H54 (cell line): ENCODE data around the gene WNT4.

Experiments
- DNase-seq: peaks from one replicate; pipeline ENCODE4 v3.0.0; 2011; ENCODE audit warnings: low spot score, mixed read lengths; ENCODE audit not compliant: insufficient read length
- FAIRE-seq: peaks from 3 replicates; lab custom pipeline; 2011; peaks lifted over from hg19 to GRCh38; lab: Jason Lieb, UNC
- POLR2A ChIP-seq: IDR thresholded peaks from 2 replicates; pipeline ENCODE4 v1.6.1; 2011; ENCODE audit warnings: low read depth, mild to moderate bottlenecking, low read length

WNT4 gene

DNA sequence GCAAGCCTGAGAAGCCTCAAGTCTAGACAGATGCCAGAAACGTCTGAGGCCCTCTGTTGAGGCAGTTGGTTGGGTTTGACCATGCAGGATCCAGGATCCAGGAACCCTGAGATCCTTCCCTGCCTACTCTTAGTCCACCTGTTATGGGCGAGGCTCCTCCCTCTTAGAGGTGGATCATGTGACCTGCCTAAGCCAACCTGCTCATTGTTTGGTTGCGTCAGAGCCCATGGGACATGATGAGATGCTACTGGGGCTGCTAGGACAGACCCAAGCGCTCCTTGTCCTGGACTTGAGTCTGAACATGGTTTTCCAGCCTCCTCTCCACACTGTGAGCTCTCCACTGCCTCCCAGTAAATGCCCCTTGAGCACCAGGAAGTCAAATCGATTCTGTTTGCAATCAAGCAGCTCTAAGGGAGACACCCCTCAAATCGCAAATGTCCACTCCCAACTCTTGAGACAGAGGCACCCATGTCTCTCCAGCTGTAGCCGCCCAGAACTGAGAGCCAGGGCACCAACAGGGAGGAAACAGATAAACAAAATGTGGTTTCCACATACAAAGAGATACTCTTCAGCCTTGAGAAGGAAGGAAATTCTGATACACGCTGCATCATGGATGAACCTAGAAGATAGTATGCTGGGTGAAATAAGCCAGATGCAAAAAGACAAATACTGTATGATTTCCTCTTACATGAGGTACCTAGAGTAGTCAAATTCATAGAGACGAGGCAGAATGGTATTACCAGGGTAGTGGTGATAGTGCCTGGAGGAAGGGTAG, 31.7 kb upstream of the WNT4 start:
- DNase-seq (no peak), FAIRE-seq (no peak)
- no peak for TF ChIP-seq POLR2A

GRCh38 chr1:22171951-22172715, 29.2 kb upstream of the WNT4 start:
- TF ChIP-seq POLR2A: no peak
- DNase-seq (no peak), FAIRE-seq (no peak)

DNA sequence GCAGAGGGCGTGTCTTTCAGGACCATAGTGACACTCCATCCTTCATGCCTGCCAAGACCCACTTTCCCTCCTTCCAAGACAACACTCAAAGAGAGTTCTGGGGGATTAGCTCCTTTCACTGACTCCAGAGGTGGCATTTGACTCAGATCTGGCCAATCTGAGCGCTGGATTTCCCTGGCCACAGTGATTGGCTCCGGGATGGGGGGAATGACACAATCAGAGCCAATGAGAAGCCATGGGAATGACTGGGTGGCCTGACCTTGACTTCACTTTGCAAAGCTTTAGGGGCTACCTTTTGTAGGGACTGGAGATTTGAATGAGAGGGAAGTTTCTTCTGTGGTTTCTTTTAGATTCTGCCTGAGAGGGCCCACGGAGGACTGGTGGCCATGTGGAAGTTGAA, 26.9 kb upstream of the WNT4 start:
- no peak for TF ChIP-seq POLR2A
- DNase-seq: no peak
- FAIRE-seq: no peak

DNA sequence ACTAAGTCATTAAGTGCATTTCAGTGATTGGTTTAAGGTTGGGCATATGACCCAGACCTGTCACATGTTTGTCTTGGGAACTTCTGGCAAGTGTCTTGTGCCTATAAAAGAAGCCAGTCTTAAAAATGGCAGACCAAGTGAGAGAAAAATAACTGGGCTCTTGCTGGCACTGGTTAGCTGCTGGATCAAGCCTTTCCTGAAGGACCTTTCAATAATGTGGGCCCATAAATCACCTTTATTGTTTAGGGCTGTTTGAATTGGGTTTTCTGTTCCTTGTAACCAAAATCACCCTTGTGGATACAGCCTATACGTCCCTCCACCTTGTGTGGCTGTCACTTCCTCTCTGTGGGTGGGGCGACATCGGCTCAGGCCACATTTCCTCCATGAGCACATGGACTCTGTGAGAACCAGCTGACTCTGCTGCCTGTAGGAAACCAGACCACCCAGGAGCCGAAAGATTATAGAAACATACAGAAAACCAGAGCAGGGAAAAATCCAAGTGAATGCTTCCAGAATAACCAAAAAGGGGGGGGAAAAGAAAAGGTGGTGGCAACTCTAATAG, 25.6 kb upstream of the WNT4 start:
- FAIRE-seq: no peak
- DNase-seq: no peak
- TF ChIP-seq POLR2A: no peak

GRCh38 chr1:22166439-22166838, 23.5 kb upstream of the WNT4 start:
- TF ChIP-seq POLR2A: no peak
- FAIRE-seq (no peak), DNase-seq (no peak)

DNA sequence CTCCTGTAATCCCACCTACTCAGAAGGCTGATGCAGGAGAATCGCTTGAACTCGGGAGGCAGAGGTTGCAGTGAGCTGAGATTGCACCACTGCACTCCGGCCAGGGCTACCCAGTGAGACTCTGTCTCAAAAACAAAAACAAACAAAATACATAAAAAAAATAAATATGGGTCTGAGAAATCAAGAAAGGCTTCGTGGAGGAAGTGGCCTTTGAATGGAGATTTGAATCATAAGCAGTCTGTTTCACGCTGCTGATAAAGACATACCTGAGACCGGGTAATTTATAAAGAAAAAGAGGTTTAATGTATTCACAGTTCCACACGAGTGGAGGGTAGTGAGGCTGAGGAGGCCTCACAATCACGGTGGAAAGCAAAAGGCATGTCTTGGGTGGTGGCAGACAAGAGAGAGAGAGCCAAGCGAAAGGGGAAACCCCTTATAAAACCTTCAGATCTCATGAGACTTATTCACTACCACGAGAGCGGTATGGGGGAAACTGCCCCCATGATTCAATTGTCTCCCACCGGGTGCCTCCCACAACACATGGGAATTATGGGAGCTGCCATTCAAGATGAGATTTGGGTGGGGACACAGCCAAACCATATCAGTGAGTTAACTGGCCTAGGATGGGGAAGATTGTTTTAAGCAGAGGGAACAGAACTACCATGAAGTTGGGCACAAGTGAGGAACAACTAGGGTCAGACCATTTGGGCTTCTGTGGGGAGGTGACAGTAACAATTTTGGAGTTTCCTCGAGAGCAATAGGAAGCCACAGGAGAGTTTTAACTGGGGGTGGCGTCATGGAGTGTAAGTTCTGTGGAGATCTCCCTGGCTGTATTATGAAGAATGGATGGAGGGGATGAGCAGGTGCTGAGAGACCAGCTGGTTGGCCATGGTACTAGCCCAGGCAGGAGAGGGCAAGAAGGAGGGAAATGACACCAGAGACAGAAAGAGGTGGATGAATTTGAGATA, 22.2 kb upstream of the WNT4 start:
- TF ChIP-seq POLR2A: no peak
- FAIRE-seq (no peak), DNase-seq (no peak)

GRCh38 chr1:22163564-22163963, 20.7 kb upstream of the WNT4 start:
- TF ChIP-seq POLR2A: no peak
- DNase-seq (no peak), FAIRE-seq (no peak)

DNA sequence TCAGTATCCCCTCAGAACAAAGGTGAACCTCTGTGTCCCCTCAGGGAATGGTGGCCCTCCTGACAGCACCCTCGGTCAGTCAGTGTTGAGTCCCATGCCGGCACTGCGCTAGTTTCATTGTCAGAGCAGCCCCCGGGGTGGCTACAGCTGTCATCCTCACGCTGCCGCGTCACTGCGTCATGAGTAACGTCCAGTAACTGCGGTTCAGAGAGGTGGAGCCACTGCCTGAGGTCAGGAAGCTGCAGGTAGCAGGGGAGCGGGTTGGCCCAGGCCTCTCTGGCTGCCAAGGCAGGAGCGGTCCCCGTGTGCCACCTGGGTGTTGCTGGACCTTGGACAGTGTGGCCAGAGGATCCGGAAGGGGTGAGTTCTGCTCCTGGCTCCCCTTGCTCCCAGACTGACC, 20.2 kb upstream of the WNT4 start:
- no peak for FAIRE-seq
- TF ChIP-seq POLR2A: no peak
- no peak for DNase-seq

GRCh38 chr1:22159891-22160290, 17.0 kb upstream of the WNT4 start:
- no peak for DNase-seq
- TF ChIP-seq POLR2A: no peak
- no peak for FAIRE-seq

DNA sequence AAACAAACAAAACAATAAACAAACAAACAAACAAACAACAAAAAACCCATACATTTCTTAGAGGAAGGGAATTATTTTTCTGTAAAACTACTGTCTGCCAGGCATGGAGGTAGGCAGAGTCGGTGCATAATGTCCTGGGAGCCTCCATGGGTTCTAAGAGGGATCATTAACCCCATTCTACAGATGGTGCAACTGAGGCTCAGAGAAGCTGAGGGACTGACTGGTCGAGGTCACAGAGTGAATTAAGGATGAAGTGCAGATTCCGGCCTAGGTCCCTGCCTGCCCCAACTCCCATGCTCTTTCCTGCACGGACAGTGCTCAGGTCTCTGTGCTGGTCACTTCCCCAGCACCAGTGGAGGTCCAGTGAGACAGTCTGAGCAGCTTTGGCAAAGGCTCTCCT, 15.8 kb upstream of the WNT4 start:
- DNase-seq: no peak
- FAIRE-seq: no peak
- TF ChIP-seq POLR2A: no peak

- no peak for DNase-seq
- FAIRE-seq: no peak
- TF ChIP-seq POLR2A: no peak
These were observed 14.6 kb upstream of the WNT4 start for GRCh38 chr1:22157359-22157966.

- TF ChIP-seq POLR2A: no peak
- FAIRE-seq (no peak), DNase-seq (no peak)
These were observed 12.6 kb upstream of the WNT4 start for GRCh38 chr1:22155517-22155916.

DNA sequence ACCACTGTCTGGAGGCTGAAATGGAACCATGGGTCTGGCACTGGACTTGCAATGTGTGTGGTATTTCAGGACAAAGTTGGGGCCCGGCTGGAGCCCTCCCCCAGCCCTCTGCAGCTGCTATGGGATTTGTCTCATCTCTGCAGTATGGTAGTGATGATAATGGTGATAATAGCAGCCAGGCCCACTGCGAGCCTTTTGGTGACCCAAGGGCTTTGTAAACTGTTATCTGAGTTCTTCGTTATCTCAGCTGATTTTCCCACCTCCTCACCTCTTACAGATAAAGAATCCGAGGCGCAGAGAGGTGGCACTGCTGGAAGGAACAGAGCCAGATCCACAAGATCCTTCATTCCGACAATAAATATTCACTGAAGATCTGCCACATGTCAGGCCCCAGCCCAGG, 11.7 kb upstream of the WNT4 start:
- FAIRE-seq (no peak), DNase-seq (no peak)
- TF ChIP-seq POLR2A: no peak
